LNCaP clone FGC (cell line): ENCODE results near the gene TBATA.

Experiments used
- DNase-seq: peaks from one replicate; pipeline ENCODE4 v3.0.0-alpha.2; 2011; ENCODE audit warnings: low read depth
- H3K4me3 ChIP-seq: 2 replicates; pipeline ENCODE4 v1.5.1; 2011; ENCODE audit warnings: mild to moderate bottlenecking, low read depth, low read length, control low read depth
- TF ChIP-seq, protein P1 (sequence below): IDR thresholded peaks from 2 replicates; pipeline ENCODE4 v1.5.1; 2012; ENCODE audit warnings: mild to moderate bottlenecking; ENCODE audit not compliant: control insufficient read depth, insufficient read depth; ENCODE audit errors: extremely low read depth

Gene TBATA

DNA sequence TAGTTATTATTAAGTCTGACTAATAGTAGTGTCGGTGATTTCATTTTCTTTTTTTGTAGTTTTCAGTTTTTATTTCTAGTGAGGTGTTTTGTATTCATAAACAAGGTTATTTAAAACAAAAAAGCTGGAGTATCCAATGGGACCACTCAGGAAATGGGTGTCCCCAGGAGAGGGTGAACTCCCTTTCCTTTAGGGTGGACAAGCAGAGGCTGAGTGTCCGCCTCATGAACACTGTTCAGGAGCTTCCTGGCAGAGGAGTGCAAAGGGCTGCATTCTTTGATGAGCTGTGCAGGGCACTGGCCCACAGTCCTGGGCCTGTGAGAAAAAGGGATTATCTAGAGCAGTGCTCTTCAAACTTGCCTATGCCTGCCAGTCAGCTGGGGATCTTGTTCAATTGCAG is 56.8 kb downstream of the TBATA start:
- DNase-seq, result no peak
- TF ChIP-seq, protein P1, sequence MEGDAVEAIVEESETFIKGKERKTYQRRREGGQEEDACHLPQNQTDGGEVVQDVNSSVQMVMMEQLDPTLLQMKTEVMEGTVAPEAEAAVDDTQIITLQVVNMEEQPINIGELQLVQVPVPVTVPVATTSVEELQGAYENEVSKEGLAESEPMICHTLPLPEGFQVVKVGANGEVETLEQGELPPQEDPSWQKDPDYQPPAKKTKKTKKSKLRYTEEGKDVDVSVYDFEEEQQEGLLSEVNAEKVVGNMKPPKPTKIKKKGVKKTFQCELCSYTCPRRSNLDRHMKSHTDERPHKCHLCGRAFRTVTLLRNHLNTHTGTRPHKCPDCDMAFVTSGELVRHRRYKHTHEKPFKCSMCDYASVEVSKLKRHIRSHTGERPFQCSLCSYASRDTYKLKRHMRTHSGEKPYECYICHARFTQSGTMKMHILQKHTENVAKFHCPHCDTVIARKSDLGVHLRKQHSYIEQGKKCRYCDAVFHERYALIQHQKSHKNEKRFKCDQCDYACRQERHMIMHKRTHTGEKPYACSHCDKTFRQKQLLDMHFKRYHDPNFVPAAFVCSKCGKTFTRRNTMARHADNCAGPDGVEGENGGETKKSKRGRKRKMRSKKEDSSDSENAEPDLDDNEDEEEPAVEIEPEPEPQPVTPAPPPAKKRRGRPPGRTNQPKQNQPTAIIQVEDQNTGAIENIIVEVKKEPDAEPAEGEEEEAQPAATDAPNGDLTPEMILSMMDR, result no peak
- H3K4me3 ChIP-seq, result no peak overlapping the region

GRCh38 chr10:70726909-70727495 is 58.2 kb downstream of the TBATA start:
- no peak overlapping the region for H3K4me3 ChIP-seq
- no peak for DNase-seq
- TF ChIP-seq, protein P1, result no peak

DNA sequence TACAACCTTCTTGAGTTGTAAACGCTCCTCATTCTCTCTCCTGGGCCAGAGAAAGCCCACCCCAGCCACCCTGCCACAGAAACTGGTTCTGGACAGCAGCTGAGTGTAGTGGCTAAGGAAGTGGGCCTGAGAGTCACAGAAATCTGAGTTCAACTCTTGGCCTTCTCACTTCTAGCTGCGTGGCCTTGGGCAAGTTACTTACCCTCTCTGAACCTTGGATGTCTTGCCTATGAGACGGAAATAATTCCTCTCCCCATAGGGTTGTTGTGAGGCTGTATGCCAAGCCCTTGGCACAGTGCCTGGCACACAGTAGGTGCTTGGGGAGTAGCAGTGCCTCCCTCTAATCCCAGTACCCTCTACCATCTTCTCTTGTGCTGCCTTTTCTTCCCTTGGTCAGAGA is 61.4 kb downstream of the TBATA start:
- TF ChIP-seq, protein P1, result no peak
- no peak overlapping the region for H3K4me3 ChIP-seq
- no peak for DNase-seq

DNA sequence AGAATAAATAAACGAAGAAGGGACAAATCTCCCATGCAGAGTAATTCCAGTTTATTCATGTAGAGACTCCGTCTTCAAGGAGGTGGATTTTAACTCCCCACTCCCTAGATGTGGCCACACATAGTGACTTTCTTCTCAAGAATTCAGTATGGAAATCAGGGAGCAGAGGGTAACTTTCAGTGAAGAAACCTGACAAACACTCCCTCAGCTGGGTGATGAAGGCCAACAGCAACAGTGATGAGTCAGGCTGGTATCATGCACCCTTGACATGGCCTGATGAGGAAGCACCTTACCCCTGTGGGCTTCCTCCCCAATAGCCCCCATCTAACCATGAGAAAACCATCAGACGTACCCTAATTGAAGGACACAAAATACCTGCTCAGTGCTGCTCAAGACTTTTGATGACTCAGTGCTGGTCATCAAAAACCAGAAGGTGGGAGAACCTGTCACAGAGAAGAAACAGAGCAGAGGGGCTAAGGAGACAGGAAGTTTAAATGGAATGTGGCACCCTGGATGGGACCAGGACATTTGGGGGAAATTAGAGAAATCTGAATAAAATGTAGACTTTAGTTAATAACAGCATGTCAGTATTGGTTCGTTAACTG is 62.3 kb downstream of the TBATA start:
- no peak overlapping the region for H3K4me3 ChIP-seq

More for the DNA sequence above, 62.3 kb downstream of the TBATA start:
- DNase-seq, result no peak
- TF ChIP-seq, protein P1, result no peak
